Stimulated activated CD4-positive, alpha-beta T cell treated with anti-CD3 and anti-CD28 coated beads, Interleukin-15, amount 100 ng/mL, for 48 hours (primary cell): ENCODE results near the gene STRC.
A peak's percentile ranks its signal among the peaks of the same experiment; 100 is the strongest.
"Not testable (repeated sequence)": the region's sequence is repeated elsewhere in the genome, so short reads cannot be mapped to it uniquely, and the experiment has no call there.

Source experiments
- DNase-seq, 2 donors: peaks; one replicate each; pipeline ENCODE4 v3.0.0-alpha.2; 2020; ENCODE audit warnings: low read depth in 2 of 2

The STRC gene

DNA sequence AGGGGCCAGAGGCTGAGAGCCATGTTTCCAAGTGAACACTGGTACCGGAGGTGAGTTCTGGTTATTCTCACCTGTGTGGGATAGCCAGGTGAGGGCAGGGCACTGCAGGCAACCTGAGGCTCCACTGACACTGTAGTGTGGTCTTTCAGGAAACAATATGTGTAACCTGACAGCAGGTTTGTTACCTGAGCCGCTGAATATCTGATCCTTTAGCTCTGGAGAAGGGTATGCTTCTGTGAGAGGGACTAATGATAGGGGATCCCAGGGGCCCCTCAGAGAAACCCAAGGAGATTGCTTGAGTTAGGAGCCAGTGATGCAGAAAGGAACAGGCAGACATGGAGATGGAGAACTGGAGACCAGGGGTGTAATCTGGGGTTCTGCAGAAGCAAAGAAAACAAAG, at the start of gene STRC:
Gene STRC (minus strand): TSS at position 101 of the 400 bp plus-strand sequence. CDS start 78 bp downstream, at position 23.
- not testable (repeated sequence) for DNase-seq

DNA sequence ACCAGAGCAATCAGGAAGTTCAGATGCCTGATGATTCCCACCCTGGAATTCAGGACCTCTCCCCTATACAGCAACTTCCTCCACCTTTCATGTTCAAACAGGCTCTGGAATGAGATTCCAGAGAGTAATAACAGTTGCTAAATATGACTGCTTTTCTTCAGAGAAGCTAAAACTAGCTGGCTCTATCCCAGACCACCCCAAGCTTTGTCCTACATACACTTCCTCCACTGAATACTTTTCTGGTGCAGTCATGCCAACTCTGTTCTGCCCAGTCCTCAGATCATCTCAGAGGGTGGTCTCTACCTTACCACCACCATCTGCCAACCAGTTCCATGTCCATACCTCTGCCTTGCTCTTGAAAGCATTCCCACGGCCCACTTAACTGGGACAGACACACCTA, 47.6 kb upstream of the STRC start:
- not testable (repeated sequence) for DNase-seq

DNA sequence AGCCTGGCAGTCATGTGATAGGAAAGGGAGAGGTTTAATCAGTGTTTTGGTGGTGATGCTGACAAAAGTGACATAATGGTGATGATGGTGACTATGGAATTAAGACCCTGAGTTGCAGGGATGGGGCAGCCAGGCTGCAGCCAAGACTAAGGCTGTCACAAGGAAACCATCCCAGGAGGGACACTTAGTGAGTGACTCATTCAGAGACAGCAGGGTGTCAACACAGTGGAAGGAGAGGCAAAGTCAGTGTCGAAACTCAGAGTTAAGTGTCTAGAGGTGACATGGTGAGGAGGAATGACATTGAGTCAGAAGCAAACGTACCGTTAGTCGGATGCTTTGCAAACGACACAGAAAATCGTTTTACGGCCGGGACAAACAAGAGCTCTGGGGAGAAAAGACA, 44.7 kb upstream of the STRC start:
- not testable (repeated sequence) for DNase-seq

DNA sequence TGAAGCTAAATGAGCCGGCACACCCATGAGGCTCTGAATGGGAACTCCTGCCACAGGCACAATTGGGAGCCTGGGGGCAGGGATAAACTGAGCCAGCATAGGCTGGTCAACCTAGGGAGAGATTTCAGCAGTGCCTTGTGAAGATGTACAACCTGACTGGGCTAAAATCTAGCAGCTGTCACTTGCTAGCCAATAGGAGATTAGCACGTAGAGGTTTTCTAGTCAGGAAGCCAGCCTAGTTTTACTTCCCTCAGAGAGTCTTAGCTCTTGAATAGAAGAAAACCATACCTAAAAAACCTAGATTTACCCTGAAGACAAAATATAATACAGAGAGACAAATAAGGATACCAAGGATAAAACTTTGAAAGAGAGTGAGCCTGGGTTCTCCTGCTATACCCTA, 43.7 kb upstream of the STRC start:
- not testable (repeated sequence) for DNase-seq

DNA sequence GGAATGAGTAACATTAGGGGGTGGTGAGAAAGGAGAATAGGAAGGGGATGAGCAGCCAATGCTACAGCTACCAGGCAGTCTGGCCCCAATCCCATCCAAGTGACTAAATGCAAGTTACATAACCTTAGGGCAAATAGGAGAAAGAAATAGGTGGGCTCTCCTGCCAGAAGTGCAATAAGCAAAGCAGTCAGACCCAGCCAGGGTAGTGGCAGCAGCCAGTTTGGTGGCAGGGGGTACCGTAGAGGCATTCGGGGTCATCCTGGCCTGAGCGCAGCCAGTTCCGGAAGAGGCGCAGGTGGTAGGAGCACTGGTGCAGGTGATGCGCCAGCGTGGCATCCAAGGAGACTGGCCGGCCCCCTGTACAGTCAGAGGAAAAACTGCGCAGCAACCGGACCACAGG, 41.1 kb upstream of the STRC start:
- DNase-seq = not testable (repeated sequence)

DNA sequence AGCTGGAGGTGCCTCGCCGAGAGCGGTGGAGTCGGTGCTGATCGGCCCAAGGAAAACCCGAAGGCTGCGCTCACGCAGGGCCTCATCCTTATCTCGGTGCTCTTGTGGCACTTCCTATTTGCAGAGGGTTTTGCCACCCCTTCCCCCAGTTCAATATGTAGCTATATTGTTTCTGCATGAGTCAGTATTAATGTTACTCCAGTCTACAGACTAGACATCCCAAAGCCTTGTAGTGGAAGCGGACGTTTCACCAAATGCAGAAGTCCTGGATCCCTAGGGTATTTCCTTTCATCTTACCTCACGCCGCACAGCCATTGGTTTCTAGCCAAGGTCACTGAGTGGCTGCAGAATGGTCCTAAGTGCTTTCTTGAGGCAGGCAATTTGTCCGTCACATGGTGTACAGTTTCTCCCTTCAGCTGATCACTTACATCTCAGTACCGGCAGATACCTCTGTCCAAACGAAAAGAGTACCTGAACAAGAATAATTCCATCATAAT, 30.9 kb upstream of the STRC start:
- not testable (repeated sequence) for DNase-seq

DNA sequence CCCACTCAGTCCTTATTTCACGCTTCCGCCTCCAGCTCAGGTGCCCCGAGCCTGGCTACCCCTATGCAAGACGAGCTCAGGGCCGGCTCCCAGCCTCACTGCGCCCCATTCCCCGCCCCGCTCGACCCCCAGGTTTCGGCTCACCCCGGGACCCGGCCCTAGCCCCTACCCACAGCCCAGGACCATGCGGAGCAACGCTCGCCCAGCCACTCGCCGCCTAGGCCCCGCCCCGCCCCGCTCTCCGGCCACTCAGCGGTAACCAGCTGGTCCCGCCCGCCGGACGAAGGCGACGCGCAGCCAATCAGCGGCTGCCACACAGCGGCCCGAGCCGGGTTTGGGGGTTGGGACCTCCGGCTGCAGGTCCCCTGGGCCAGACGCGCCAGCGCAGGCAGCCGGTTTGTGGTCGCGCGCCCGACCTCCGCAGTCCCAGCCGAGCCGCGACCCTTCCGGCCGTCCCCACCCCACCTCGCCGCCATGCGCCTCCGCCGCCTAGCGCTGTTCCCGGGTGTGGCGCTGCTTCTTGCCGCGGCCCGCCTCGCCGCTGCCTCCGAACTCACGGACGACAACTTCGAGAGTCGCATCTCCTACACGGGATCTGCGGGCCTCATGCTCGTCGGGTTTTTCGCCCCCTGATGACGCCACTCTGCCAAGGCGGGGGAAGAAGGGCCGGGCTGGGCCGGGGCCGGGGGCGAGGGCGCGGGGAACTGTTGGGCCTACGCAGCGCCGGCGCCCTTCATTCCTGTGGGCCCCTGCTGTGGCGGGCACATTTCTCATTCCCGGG, 30.2 kb upstream of the STRC start, which contains the start of gene CATSPER2:
Gene CATSPER2 (minus strand): TSS at position 196 of the 781 bp plus-strand sequence. CDS start 783 bp downstream, outside the sequence.
- DNase-seq = no peak

DNA sequence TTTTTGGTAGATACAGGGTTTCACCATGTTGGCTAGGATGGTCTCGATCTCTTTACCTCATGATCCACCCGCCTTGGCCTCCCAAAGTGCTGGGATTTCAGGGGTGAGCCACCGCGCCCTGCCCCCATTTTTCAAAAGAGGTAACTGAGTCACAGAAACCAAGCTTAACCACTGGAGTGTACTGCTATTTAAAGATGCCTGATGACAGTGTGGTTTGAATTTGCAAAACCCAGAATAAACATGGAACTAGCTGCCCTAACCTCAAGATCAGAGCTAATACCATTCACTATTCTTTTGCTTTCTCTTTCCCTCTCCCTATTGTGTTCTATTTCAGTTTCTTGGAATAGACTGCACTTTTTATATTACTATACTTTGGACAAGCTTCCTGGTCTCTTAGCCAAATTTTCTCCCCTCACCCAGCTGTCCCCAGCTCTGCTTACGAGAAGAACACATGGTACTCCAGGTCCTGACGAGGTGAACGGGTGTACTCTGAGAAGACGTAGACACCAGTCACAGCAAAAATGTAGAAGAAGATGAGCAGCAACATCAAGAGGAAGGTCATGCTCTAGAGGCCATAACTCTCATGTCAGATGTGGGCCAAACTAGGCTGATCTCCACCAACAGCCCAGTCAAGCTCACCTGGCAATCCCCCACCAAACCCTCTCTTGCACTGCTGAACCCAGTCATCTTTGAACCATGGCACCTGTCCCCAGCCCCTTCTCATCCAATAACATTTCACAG, 20.0 kb upstream of the STRC start:
- not testable (repeated sequence) for DNase-seq

DNA sequence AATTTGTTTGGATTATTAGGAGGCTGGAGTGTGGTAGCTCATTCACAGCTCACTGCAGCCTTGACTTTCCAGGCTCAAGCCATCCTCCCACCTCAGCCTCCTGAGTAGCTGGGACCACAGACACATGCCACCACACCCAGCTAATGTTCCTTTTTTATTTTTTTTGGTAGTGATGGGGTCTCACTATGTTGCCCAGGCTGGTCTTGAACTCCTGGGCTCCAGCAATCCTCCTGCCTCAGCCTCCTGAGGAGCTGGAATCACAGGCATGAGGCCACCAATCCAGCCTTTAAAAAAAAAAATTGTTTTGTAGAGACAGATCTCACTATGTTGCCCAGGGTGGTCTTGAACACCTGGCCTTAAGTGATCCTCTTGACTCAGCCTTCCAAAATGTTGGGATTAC, 8.3 kb upstream of the STRC start:
- not testable (repeated sequence) for DNase-seq

DNA sequence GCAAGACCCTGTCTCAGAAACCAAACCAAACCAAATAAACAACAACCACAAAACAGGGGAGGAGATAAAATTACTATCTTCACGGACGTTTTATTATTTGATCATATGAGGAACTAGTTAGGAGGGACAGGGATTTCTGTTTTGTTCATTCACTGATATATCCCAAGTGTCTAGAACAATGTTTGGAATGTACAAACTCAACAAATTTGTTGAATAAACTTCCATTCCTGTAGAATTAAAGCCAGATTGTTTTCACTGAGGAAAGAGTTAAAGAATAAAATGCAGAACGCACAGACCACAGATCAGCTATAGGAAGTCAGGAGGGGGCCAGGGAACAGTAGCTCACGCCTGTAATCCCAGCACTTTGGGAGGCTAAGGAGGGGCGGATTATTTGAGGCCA, 6.5 kb upstream of the STRC start:
- DNase-seq = no peak

DNA sequence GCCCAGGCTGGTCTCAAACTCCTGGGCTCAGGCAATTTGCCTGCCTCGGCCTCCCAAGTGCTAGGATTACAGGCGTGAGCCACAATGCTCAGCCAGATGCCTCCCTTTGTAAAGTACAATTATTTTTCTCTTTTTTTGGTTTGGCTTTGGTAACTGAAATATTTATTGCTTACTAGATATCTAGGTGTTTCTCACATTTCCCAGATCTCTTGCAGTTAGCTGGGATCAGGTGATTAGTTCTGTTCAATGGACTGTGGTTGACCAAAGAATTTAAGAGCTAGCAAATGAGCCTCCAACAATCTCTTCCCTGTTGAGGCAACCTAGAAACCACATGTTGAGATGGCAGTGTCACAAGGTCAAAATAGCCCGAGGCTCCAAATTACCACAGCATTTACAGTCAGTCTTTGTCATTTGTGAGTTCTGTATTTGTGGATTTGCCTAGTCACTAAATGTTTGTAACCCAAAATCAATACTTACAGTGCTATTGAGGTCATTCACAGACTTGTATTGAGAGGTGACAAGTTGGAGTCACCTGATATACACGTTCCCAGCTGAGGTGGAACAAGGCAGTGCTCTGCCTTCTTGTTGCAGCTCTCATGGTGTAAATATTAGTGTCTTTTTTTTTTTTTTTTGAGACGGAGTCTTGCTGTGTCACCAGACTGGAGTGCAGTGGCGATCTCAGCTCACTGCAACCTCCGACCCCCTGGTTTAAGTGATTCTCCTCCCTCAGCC, 3.6 kb upstream of the STRC start:
- DNase-seq = not testable (repeated sequence)

DNA sequence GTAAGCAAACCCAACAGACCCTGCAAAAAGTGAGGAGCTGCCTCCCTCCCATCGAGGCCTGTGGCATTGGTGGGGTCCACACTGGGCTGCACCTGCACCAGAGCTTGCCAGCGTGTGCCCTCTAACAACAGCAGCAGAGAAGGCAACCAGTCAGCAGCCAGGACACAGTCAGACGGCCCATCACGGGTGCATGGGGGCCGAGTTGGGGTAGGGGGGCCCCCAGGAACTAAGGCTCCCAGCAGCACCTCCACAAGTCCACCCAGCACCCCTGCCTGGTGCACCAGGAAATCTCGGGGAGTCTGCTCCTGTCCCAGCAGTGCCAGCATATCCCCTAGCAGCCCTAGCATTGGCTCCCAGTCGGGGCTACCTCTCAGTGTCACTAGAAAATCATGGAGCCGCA, 850 bp downstream of the STRC start:
- DNase-seq = not testable (repeated sequence)

DNA sequence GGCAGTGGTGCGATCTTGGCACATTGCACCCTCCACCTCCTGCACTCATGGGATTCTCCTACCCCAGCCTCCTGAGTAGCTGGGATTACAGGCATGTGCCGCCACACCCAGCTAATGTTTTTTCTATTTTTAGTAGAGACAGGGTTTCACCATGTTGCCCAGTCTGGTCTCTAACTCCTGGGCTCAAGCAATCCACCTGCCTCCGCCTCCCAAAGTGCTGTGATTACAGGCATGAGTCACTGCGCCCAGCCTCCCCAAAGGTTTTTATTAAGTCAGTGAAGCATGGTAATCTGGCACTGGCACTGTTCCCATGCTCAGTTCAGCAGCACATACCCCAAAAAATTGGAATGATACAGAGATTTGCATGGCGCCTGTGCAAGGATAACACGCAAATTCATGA, 16.4 kb downstream of the STRC start:
- peak in 1 of 2 donors; percentile 0 for DNase-seq

DNA sequence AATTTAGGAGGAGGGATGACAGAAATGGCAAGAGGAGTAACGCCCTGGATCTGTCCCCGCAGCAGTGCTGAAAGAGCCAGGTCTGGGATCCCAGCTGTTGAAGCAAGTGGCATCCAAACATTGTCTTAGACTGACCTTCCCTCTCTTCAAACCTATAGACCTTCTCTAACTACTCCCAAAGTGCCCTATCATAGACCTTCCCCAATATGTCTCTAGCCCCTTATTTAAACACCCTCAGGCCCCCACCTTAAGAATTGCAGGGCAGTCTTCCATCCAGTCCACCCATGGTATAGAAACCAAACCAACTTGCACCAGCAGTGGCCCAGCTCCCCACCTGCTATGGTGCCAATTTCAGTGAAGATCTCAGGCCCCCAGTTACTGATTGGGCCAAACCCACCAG, 18.4 kb downstream of the STRC start:
- DNase-seq = not testable (repeated sequence)

DNA sequence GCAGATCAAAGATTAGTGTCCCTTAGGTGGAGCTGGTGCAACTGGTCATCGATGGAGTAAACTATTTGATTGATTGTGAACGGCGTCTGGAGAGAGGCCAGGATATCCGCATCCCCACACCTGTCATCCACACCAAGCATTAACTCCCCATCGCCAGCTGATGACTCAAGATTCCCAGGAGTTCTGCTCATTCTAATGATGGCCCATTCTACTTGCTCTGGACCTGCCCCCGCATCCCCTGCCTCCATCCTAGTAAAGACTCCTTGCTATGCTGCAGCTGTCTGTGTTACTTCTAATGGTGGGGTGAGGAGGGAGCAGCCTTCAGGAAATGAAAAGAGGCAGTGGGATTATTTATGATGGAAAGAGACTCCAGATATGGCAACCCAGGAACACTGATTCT, 19.5 kb downstream of the STRC start:
- not testable (repeated sequence) for DNase-seq

DNA sequence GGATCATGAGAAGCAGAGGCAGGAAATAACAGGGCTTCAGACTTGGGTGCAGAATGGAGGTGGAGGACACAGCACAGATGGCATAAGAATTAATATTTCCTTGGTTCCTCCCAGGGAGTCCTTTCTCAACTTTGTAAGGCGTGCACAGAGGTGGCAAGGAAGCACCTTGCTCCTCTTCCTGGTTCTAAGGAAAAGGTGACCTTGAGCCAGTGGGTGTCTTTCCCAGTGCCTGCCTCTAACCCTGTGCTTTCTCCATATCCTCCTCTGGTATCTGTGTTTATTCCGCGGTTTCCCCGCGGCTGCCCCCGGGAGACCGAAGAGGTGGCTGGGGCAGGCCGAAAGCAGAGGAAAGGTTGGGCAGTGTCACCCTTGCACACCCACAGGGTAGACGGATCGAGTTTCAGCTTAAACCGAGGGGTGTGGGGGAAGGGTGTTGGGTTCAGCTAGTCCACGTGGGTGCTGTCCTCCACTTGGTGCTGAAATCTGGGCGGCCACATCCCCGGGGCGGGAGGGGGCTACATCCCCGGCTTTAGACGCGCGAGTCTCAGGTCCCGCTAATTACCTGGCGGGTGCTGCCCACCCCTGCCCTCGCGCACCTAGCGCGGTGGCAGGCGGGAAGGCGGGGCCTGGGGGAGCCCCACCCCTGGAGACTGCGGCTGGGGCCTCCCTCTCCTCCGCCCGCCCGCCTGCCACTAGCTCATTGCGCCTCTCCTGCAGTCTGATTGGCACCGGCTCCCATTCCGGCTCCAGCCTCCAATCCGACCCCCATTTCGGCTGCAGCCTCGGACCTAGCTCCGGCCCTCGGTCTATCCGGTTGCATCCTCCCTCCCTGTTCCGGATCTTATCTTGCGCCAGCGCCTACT, 25.0 kb downstream of the STRC start, which contains the start of gene CKMT1B:
Gene CKMT1B (plus strand): TSS at position 700 of the 863 bp plus-strand sequence. CDS start 192 bp downstream, outside the sequence.
- DNase-seq = not testable (repeated sequence)

DNA sequence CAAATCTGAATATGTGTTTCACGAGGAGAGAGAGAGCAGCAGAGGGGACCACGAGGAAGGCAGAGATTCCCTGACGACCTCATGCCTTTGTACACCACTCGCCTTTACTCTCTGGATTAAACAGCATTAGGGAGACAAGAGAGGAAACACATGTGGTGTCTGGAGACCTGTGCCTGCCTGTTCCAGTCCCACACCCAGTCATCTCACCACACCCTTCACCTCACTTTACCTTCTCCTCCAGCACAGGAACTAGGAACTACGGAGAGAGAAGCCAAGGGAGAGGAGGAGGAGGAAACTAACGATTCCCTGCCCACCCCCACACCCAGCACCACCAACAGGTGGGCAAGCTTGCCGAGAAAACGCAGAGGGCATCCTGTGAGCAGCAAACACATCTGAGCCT, 25.8 kb downstream of the STRC start:
- DNase-seq = not testable (repeated sequence)

DNA sequence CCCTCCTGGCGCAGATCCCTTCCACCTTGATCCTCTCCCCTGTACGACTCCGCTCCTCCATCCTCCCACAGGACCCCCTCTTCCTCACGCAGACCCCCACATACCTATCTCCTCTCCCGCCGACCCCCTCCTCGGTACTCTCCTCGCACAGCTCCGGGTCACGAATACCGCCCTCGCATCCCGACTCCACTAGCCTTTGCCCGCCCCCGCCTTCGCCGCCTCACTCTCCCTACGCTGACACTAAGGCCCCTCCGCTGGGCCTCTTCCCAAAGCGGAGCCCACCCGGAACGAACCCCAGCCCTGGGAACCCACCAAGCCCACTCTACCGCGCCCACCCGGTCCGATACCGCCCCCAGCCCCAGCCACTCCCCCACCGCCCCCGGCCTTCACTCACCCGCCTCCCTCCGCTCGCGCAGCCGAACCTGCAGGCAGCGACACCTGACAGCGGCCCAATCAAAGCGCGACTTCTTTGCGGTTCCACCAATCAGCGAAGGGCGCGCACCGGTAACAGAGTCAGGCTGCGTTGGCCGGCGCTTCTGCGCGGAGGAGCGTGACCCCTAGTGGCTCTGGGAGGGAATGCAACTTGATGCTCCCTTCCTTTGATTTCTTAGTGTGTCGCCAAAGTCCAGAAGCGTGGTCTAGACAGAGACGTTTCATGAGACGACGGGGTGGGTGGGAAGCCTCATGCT, 28.7 kb downstream of the STRC start, which contains the start of gene PPIP5K1:
Gene PPIP5K1 (minus strand): TSS at position 431 of the 689 bp plus-strand sequence. CDS start 5,704 bp downstream, outside the sequence.
- DNase-seq = not testable (repeated sequence)

DNA sequence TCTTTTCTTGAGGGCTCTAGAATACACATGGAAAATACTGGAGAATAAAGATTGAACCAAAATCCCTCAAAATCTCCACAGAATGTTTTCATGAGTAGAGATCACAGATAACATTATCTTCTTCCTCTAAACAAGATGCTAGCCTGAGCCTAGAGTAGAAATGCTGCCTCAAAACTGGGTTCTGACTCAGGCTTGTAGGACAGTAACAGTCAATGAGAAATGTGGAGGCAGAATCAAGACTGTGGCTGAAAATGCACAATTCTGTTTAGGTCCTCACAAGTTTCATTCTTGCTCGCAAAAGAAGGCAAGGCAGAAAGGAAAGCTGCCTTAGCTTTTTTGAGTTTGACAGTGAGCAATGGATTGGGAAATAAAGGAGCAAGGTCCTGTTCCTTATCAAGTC, 44.0 kb downstream of the STRC start:
- not testable (repeated sequence) for DNase-seq

DNA sequence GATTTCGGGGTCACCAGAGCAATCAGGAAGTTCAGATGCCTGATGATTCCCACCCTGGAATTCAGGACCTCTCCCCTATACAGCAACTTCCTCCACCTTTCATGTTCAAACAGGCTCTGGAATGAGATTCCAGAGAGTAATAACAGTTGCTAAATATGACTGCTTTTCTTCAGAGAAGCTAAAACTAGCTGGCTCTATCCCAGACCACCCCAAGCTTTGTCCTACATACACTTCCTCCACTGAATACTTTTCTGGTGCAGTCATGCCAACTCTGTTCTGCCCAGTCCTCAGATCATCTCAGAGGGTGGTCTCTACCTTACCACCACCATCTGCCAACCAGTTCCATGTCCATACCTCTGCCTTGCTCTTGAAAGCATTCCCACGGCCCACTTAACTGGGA, 52.0 kb downstream of the STRC start:
- DNase-seq = not testable (repeated sequence)
